ENCODE data around the gene TMEM91. TPM values are rescaled to one million over a fixed set of nuclear protein-coding genes. Genes with fewer than 3 reads are reported as not detected.

Gene TMEM91
- total RNA-seq, 1 experiment from 2014 or later, result 5.3 TPM

DNA sequence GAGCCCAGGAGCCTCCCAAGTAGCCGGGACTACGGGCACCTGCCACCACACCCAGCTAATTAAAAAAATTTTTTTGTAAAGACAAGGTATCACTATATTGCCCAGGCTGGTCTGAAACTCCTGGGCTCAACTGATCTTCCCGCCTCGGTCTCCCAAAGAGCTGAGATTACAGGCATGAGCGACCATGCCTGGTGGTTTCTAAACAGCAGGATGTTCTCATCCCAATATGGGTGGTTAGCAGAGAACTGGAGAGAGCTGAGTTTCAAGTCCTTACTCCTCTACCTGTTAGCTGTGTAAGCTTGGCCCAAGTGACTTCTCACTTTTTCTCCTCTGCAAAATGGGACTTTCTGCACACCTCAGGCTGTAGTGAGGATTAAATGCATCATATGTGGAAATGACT lies 8.0 kb downstream of the TMEM91 start (continued):
- TF ChIP-seq, protein P1, sequence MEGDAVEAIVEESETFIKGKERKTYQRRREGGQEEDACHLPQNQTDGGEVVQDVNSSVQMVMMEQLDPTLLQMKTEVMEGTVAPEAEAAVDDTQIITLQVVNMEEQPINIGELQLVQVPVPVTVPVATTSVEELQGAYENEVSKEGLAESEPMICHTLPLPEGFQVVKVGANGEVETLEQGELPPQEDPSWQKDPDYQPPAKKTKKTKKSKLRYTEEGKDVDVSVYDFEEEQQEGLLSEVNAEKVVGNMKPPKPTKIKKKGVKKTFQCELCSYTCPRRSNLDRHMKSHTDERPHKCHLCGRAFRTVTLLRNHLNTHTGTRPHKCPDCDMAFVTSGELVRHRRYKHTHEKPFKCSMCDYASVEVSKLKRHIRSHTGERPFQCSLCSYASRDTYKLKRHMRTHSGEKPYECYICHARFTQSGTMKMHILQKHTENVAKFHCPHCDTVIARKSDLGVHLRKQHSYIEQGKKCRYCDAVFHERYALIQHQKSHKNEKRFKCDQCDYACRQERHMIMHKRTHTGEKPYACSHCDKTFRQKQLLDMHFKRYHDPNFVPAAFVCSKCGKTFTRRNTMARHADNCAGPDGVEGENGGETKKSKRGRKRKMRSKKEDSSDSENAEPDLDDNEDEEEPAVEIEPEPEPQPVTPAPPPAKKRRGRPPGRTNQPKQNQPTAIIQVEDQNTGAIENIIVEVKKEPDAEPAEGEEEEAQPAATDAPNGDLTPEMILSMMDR (IDR thresholded peaks at IDR 0.05), result no peak
- TF ChIP-seq KAT7 (CRISPR knock-in tag; IDR thresholded peaks at IDR 0.05; ENCODE audit: borderline replicate concordance), result no peak

DNA sequence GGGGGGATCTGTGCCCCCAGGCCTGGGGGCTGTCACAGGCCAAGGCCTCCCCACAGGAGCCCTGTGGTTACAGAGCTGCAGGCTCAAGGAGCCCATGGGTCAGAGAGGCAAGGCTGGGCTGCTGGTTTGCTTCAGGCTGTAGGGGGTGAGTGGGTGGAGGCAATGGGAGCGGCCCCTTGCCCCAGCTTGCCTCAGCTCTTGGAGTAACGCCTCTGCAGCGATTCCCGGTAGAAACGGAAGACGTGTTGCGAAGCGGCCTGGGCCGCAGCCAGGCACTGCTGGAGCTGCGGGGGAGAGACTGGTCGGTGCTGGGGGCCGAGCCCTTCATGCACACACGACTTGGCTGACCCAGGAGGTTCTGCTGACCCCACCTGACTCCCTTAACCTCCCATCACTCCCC lies 10.1 kb downstream of the TMEM91 start:
- DNase-seq (ENCODE audit: low spot score) (no peak), ATAC-seq (no peak)
- Mint-ChIP-seq H3K27me3 (ENCODE audit: low read depth) (no peaks in the 10 kb centered on the region), H3K4me1 (no peaks in the 10 kb centered on the region), H3K4me3 (no peak overlapping the region), H3K36me3 (peaks cover 18% of the 10 kb centered on the region), H3K27ac (no peak overlapping the region), H3K9me3 (no peaks in the 10 kb centered on the region)
- ChIA-PET POLR2A (interaction anchor here (1.0 kb wide), 1 partner anchor 53 kb away, joined by 4 read pairs; the partner anchor contains the start of gene DMAC2), CTCF (no interaction called here)
- TF ChIP-seq MXD4 (CRISPR knock-in tag; IDR thresholded peaks at IDR 0.05; ENCODE audit: borderline replicate concordance), result no peak
- no peak for TF ChIP-seq ZNF671 (CRISPR knock-in tag; IDR thresholded peaks at IDR 0.05)
- TF ChIP-seq, protein P2, sequence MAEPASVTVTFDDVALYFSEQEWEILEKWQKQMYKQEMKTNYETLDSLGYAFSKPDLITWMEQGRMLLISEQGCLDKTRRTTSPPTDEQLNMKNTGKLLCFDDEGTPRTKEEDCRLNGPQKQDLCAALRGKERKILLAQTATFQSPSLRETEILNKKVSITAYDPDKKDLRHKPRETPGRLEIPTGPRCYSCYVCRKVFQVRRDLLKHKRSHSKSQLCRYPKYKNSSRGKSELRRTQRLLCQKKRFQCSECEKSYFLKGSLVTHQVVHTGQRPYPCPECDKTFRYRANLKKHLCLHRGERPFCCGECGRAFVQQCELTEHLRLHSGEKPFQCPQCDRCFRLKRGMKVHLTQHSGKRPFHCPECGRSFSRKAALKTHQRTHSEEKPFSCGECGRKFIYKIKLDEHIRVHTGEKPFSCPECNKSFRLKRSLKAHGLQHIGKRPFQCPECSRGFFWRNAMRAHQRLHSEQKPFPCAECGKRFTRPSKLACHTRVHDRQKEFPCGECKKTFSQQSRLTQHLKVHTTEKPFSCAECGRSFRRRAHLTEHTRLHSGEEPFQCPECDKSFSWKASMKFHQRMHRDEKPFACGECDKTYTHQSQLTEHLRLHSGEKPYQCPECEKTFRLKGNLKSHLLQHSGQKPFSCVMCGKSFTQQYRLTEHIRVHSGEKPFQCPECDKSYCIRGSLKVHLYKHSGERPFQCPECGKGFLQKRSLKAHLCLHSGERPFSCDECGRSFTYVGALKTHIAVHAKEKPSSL (CRISPR knock-in tag; conservative IDR thresholded peaks at IDR 0.05), result no peak
- no peak for TF ChIP-seq EMX1 (CRISPR knock-in tag; IDR thresholded peaks at IDR 0.05)
- TF ChIP-seq CREB1 (CRISPR knock-in tag; IDR thresholded peaks at IDR 0.05), result no peak
- TF ChIP-seq, protein P3, sequence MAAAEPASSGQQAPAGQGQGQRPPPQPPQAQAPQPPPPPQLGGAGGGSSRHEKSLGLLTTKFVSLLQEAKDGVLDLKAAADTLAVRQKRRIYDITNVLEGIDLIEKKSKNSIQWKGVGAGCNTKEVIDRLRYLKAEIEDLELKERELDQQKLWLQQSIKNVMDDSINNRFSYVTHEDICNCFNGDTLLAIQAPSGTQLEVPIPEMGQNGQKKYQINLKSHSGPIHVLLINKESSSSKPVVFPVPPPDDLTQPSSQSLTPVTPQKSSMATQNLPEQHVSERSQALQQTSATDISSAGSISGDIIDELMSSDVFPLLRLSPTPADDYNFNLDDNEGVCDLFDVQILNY (CRISPR knock-in tag; IDR thresholded peaks at IDR 0.05), result no peak
- no peak for TF ChIP-seq NFYB (CRISPR knock-in tag; conservative IDR thresholded peaks at IDR 0.05; ENCODE audit: low read depth)
- TF ChIP-seq, protein P4, sequence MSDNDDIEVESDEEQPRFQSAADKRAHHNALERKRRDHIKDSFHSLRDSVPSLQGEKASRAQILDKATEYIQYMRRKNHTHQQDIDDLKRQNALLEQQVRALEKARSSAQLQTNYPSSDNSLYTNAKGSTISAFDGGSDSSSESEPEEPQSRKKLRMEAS (CRISPR knock-in tag; IDR thresholded peaks at IDR 0.05), result no peak
- no peak for TF ChIP-seq PRRX2 (CRISPR knock-in tag; IDR thresholded peaks at IDR 0.05)
- TF ChIP-seq JUN (CRISPR knock-in tag; IDR thresholded peaks at IDR 0.05), result no peak
- TF ChIP-seq, protein P1 (IDR thresholded peaks at IDR 0.05), result no peak
- TF ChIP-seq, protein P5, sequence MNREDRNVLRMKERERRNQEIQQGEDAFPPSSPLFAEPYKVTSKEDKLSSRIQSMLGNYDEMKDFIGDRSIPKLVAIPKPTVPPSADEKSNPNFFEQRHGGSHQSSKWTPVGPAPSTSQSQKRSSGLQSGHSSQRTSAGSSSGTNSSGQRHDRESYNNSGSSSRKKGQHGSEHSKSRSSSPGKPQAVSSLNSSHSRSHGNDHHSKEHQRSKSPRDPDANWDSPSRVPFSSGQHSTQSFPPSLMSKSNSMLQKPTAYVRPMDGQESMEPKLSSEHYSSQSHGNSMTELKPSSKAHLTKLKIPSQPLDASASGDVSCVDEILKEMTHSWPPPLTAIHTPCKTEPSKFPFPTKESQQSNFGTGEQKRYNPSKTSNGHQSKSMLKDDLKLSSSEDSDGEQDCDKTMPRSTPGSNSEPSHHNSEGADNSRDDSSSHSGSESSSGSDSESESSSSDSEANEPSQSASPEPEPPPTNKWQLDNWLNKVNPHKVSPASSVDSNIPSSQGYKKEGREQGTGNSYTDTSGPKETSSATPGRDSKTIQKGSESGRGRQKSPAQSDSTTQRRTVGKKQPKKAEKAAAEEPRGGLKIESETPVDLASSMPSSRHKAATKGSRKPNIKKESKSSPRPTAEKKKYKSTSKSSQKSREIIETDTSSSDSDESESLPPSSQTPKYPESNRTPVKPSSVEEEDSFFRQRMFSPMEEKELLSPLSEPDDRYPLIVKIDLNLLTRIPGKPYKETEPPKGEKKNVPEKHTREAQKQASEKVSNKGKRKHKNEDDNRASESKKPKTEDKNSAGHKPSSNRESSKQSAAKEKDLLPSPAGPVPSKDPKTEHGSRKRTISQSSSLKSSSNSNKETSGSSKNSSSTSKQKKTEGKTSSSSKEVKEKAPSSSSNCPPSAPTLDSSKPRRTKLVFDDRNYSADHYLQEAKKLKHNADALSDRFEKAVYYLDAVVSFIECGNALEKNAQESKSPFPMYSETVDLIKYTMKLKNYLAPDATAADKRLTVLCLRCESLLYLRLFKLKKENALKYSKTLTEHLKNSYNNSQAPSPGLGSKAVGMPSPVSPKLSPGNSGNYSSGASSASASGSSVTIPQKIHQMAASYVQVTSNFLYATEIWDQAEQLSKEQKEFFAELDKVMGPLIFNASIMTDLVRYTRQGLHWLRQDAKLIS (CRISPR knock-in tag; IDR thresholded peaks at IDR 0.05; ENCODE audit: borderline replicate concordance), result no peak
- TF ChIP-seq, protein P6, sequence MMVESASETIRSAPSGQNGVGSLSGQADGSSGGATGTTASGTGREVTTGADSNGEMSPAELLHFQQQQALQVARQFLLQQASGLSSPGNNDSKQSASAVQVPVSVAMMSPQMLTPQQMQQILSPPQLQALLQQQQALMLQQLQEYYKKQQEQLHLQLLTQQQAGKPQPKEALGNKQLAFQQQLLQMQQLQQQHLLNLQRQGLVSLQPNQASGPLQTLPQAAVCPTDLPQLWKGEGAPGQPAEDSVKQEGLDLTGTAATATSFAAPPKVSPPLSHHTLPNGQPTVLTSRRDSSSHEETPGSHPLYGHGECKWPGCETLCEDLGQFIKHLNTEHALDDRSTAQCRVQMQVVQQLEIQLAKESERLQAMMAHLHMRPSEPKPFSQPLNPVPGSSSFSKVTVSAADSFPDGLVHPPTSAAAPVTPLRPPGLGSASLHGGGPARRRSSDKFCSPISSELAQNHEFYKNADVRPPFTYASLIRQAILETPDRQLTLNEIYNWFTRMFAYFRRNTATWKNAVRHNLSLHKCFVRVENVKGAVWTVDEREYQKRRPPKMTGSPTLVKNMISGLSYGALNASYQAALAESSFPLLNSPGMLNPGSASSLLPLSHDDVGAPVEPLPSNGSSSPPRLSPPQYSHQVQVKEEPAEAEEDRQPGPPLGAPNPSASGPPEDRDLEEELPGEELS (CRISPR knock-in tag; IDR thresholded peaks at IDR 0.05), result no peak
- no peak for TF ChIP-seq ESRRA (CRISPR knock-in tag; IDR thresholded peaks at IDR 0.05; ENCODE audit: borderline replicate concordance)
- no peak for TF ChIP-seq ZNF416 (CRISPR knock-in tag; IDR thresholded peaks at IDR 0.05)
- TF ChIP-seq, protein P7, sequence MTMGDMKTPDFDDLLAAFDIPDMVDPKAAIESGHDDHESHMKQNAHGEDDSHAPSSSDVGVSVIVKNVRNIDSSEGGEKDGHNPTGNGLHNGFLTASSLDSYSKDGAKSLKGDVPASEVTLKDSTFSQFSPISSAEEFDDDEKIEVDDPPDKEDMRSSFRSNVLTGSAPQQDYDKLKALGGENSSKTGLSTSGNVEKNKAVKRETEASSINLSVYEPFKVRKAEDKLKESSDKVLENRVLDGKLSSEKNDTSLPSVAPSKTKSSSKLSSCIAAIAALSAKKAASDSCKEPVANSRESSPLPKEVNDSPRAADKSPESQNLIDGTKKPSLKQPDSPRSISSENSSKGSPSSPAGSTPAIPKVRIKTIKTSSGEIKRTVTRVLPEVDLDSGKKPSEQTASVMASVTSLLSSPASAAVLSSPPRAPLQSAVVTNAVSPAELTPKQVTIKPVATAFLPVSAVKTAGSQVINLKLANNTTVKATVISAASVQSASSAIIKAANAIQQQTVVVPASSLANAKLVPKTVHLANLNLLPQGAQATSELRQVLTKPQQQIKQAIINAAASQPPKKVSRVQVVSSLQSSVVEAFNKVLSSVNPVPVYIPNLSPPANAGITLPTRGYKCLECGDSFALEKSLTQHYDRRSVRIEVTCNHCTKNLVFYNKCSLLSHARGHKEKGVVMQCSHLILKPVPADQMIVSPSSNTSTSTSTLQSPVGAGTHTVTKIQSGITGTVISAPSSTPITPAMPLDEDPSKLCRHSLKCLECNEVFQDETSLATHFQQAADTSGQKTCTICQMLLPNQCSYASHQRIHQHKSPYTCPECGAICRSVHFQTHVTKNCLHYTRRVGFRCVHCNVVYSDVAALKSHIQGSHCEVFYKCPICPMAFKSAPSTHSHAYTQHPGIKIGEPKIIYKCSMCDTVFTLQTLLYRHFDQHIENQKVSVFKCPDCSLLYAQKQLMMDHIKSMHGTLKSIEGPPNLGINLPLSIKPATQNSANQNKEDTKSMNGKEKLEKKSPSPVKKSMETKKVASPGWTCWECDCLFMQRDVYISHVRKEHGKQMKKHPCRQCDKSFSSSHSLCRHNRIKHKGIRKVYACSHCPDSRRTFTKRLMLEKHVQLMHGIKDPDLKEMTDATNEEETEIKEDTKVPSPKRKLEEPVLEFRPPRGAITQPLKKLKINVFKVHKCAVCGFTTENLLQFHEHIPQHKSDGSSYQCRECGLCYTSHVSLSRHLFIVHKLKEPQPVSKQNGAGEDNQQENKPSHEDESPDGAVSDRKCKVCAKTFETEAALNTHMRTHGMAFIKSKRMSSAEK (CRISPR knock-in tag; IDR thresholded peaks at IDR 0.05; ENCODE audit: borderline replicate concordance), result no peak

Measured in WTC11 (cell line).